Measurements from ENCODE around the gene TAS2R41.

DNA sequence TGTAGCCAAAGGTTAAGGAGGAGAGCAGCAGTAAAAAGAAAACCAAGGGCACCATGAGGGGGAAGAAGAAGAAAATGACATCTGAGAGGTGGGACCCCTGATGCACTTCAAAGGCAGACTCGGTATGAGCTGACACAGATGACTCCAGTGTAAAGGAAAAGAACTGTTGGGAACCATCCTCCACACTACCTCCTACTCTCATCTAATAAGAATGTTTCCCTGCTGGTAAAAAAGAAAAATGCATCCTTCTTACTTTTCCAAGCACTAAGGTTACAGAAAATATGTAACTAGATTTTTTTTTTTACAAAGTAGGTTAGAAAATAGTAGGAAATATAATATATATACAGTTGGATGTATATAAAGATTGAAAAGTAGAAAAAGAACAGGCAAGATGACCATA, 16.9 kb downstream of the TAS2R41 start:
- no peak for TF ChIP-seq POLR2A (IDR thresholded peaks at IDR 0.05)
- no peak for TF ChIP-seq EP300 (IDR thresholded peaks at IDR 0.05)
